Peyer's patch (tissue), 4 donors: ENCODE results near the gene ZNF286A. TPM values are rescaled to one million over a fixed set of nuclear protein-coding genes. Genes with fewer than 3 reads are reported as not detected.
"Not testable (repeated sequence)": the region's sequence is repeated elsewhere in the genome, so short reads cannot be mapped to it uniquely, and the experiment has no call there.

Source experiments
- DNase-seq, 3 donors: peaks; one replicate each; pipeline ENCODE4 v3.0.0-alpha.2; 2017 to 2019
- H3K27ac ChIP-seq, 4 donors: fragments of 200-600 bp; sonication (generic); one replicate each; pipeline ENCODE4 v1.5.1; 2016 to 2019
- H3K27me3 ChIP-seq, 2 donors: fragments of 200-600 bp; sonication (generic); one replicate each; pipeline ENCODE4 v1.5.1; 2019
- H3K36me3 ChIP-seq, 3 donors: fragments of 200-600 bp; sonication (generic); one replicate each; pipeline ENCODE4 v1.5.1; 2016 to 2019
- H3K4me1 ChIP-seq, 4 donors: fragments of 200-600 bp; sonication (generic); one replicate each; pipeline ENCODE4 v1.5.1; 2016 to 2019
- H3K4me3 ChIP-seq, 4 donors: fragments of 200-600 bp; sonication (generic); 1 replicate in 3 of 4; 2 replicates in 1 of 4; pipeline ENCODE4 v1.5.1; 2016 to 2019; ENCODE audit warnings: mild to moderate bottlenecking in 1 of 4
- H3K9me3 ChIP-seq, 4 donors: fragments of 200-600 bp; sonication (generic); one replicate each; pipeline ENCODE4 v1.5.1; 2016 to 2019; ENCODE audit warnings: mild to moderate bottlenecking in 1 of 4
- POLR2A ChIP-seq, 2 donors: fragments of 450-650 bp; IDR thresholded peaks; one replicate each; pipeline ENCODE4 v1.5.1; 2017; ENCODE audit warnings: antibody characterized with exemption in 2 of 2, mild to moderate bottlenecking in 2 of 2, moderate library complexity in 2 of 2
- total RNA-seq, 4 donors: library from RNA; depleted of rRNA; stranded (reverse); fragments of >200 nt; gene quantifications; one replicate each; pipeline ENCODE4 v1.1.0, GENCODE V29; 2016
- TF ChIP-seq, protein P1 (sequence below), 6 experiments: fragments of 450-650 bp in 4 of 6; fragments of 200-600 bp in 2 of 6; sonication (generic) in 1 of 6; IDR thresholded peaks; one replicate each; pipeline ENCODE4 v1.5.1; 2017 to 2019; ENCODE audit warnings: antibody characterized with exemption in 6 of 6, mild to moderate bottlenecking in 3 of 6, moderate library complexity in 1 of 6

Gene ZNF286A
- total RNA-seq, 4 donors from 2014 or later: 4.6 to 34.7 (median 7.8) TPM

DNA sequence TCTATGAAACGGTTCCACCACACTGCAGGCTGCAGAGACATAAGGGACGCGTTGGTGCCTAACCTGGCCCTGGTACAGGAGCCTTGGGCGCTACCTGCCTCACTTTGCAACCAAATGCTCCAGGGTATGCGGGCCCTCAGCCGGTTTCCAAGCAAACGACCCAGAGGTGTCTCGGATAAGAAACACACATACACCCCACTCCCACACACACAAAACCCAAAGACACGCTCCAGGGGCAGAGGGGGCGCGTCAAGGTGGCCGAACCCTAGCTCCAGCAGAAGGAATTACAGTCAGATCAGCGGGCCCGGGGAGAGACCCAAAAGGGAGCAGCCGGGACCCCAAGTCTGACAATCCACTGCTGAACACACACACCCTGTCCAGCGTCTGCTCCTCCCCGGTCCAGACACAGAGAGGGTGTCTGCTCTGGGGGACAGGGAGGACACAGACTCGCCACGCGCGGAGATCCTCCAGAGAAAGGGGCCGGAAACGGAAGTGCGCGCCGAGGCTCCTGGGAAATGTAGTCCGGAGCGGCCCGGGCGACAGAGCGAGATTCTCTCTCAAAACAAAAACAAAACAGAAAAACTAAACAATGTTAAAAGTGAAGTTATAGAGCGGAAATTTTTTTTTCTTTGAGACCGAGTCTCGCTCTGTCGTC lies 15.6 kb upstream of the ZNF286A start, which contains the start of gene TRIM16:
Gene TRIM16, minus strand, starts transcription at position 488 of the 655 bp plus-strand sequence. CDS start 32,702 bp downstream, outside the sequence.
- not testable (repeated sequence) for H3K36me3 ChIP-seq, H3K4me1 ChIP-seq, H3K9me3 ChIP-seq, H3K27me3 ChIP-seq
- Histone ChIP-seq H3K27ac (peak within 1 kb of the TSS in 3 of 4 donors; percentile 1 to 46 (median 44)), H3K4me3 (peak within 1 kb of the TSS; percentile 48 to 75 (median 52))
- TF ChIP-seq POLR2A (IDR thresholded peaks at IDR 0.05): peak in 1 of 2 donors; percentile 24
- TF ChIP-seq, protein P1, sequence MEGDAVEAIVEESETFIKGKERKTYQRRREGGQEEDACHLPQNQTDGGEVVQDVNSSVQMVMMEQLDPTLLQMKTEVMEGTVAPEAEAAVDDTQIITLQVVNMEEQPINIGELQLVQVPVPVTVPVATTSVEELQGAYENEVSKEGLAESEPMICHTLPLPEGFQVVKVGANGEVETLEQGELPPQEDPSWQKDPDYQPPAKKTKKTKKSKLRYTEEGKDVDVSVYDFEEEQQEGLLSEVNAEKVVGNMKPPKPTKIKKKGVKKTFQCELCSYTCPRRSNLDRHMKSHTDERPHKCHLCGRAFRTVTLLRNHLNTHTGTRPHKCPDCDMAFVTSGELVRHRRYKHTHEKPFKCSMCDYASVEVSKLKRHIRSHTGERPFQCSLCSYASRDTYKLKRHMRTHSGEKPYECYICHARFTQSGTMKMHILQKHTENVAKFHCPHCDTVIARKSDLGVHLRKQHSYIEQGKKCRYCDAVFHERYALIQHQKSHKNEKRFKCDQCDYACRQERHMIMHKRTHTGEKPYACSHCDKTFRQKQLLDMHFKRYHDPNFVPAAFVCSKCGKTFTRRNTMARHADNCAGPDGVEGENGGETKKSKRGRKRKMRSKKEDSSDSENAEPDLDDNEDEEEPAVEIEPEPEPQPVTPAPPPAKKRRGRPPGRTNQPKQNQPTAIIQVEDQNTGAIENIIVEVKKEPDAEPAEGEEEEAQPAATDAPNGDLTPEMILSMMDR (IDR thresholded peaks at IDR 0.05): peak in 1 of 6 experiments; percentile 38
- DNase-seq: peak; percentile 78 to 92 (median 86)

DNA sequence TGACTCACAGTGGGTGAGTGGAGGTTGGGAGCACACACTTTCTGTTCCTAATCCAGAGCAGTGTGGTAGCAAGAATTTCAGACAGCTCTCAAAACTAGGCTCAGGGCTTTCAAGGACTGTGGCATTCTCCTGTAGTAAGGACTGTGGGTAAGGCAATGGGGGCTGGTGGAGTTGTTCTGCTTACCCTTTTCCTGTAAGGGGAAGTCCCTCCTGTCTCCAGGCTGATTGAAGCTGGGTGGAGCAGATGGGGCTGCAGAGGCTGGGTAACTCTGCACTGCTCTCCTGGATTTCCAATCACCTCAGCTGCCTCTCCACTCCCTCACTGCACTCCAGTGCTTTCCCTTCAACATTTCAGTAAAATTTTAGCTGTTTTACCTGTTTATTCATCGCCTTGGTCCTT lies 12.1 kb upstream of the ZNF286A start:
- H3K36me3 ChIP-seq, DNase-seq, H3K27me3 ChIP-seq: not testable (repeated sequence)

DNA sequence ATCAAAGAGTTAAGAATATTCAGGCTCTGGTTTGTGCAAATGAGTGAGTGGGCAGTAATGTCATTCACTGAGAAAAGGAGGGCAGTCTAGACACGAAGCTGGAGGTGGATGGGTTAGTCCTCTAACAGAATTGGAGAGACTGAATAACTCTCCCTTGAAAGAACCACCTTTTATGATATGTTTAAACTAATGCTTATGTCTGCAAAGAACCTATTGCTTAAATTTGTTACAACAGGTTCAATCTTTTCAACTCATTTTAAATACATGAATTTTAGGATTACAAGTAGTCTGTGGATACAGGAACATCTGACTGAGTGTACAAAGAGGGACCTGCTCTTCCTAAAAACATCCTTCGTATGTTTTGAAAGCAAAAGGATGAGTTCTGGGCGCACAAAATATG lies 585 bp upstream of the ZNF286A start:
- not testable (repeated sequence) for H3K4me1 ChIP-seq, H3K36me3 ChIP-seq, H3K9me3 ChIP-seq, DNase-seq, H3K27me3 ChIP-seq
- peak overlapping the region; percentile 46 to 71 (median 63) for H3K4me3 ChIP-seq
- peak overlapping the region; percentile 48 to 71 (median 56) for H3K27ac ChIP-seq

More for the DNA sequence above, 12.1 kb upstream of the ZNF286A start:
- not testable (repeated sequence) for H3K4me3 ChIP-seq, H3K27ac ChIP-seq, H3K9me3 ChIP-seq, H3K4me1 ChIP-seq

DNA sequence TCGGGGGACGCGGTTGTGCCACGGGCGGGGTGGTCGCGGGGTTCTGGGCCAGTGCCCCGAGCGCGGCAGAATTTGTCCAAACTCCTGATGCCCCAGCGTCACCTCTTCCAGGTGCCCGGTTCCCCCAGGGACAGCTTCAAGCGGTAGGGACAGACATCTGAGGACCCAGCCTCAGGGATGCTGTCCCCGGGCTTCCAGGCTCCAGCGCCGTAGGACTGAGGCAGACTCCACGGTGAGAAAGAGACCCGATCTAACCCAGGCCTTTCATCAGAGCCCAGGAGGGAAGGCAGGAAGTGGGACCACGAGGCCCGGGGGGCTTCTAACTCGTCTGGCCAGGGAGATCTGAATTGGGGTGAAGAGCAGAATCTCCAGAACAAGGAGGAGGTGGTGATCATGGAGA lies 385 bp downstream of the ZNF286A start:
- not testable (repeated sequence) for DNase-seq, H3K4me1 ChIP-seq, H3K36me3 ChIP-seq, H3K9me3 ChIP-seq, H3K27me3 ChIP-seq
- H3K27ac ChIP-seq: peak overlapping the region; percentile 48 to 71 (median 56)
- peak overlapping the region; percentile 46 to 71 (median 63) for H3K4me3 ChIP-seq

DNA sequence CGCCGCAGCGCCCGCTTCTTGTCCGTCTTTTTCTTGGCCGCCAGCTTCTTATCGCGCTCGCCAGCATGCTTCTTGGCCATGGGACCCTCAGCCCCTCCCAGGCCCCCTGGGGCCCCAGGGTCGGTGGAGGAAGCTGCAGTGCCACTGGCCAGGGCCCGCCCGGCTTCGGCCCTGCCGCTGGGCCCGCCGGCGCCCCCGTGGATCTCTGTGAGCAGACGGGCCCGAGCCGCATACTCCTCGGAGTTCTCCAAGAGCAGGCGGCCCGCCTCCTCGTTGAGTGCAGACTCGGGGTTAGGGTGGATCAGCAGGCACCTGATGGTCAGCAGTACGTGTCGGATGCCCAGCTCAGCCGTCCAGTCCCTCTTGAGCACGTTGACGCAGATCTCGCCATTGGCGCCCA lies 4.7 kb downstream of the ZNF286A start:
- H3K36me3 ChIP-seq: peaks cover 0 to 37% (median 0%) of the 10 kb centered on the region in 3 donors
- H3K9me3 ChIP-seq: not testable (repeated sequence)

DNA sequence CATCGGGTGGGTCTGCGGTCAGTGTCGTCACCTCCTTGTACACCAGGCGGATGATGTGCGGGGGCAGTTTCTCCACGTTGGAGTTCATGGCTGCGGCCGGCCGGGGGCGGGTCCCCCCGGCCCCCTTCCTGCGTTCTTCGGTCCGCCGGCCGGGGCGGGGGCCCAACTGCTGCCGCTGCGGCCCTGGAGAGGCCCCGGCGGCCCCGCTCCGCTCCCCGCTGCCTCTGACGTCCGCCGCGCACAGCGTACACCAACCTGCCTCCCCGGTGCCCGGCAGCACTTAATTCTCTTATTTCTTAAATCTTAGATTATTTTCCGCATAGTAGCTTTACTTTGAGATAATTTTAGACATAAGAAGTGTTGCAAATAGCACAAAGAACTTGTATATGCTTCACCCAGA lies 5.3 kb downstream of the ZNF286A start:
- H3K4me3 ChIP-seq, H3K27me3 ChIP-seq, H3K9me3 ChIP-seq, H3K4me1 ChIP-seq, DNase-seq, H3K27ac ChIP-seq: not testable (repeated sequence)
- peaks cover 0 to 37% (median 0%) of the 10 kb centered on the region in 3 donors for H3K36me3 ChIP-seq

More for the DNA sequence above, 4.7 kb downstream of the ZNF286A start:
- not testable (repeated sequence) for DNase-seq, H3K27ac ChIP-seq, H3K4me1 ChIP-seq, H3K27me3 ChIP-seq, H3K4me3 ChIP-seq

DNA sequence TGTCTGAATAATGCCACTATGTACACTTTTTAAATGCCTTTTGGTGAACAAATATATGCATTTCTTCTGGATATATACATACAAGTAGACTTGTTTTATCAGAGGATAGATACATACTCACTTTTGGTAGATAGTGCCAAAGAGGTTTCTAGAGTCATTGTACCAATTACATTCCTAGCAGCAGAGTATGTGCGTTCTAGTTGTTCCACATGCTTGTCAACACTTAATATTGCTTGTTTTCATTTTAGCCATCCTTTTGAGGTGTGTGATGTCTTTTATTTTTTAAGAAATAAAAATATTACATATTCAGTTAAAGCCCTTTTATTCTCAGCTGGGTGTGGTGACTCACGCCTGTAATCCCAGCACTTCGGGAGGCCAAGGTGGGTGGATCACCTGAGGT lies 9.3 kb downstream of the ZNF286A start:
- peaks cover 0 to 39% (median 0%) of the 10 kb centered on the region in 3 donors for H3K36me3 ChIP-seq
- H3K9me3 ChIP-seq: peaks cover 0 to 11% (median 0%) of the 10 kb centered on the region in 4 donors
- DNase-seq, H3K27ac ChIP-seq, H3K27me3 ChIP-seq, H3K4me3 ChIP-seq, H3K4me1 ChIP-seq: not testable (repeated sequence)

DNA sequence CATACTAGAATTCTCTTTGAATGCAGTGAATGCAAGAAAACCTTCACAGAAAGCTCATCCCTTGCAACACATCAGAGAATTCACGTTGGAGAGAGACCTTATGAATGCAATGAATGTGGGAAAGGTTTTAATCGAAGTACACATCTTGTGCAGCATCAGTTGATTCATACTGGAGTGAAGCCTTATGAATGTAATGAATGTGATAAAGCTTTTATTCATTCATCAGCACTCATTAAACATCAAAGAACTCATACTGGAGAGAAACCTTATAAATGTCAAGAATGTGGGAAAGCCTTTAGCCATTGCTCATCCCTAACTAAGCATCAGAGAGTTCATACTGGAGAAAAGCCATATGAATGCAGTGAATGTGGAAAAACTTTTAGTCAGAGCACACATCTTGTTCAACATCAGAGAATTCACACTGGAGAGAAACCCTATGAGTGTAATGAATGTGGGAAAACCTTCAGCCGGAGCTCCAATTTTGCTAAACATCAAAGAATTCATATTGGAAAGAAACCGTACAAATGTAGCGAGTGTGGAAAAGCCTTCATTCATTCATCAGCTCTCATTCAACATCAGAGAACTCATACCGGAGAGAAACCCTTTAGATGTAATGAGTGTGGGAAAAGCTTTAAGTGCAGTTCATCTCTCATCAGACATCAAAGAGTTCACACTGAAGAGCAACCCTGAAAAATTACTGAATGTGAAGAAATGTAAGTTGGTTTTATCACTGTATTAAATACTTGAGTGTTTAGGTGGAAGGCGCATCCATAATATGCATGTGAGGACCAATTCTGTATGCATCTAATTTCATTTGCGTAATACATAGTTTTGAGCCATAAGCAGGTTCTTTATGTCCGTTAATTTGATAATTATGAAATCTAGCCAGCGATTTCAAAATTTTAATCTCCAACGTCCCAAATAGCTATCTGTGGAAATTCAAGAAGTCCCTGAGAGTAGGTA lies 17.3 kb downstream of the ZNF286A start:
- not testable (repeated sequence) for H3K27me3 ChIP-seq, H3K27ac ChIP-seq, H3K4me3 ChIP-seq, DNase-seq, H3K4me1 ChIP-seq
- H3K36me3 ChIP-seq: peaks cover 0 to 13% (median 0%) of the 10 kb centered on the region in 3 donors
- H3K9me3 ChIP-seq: peaks cover 0 to 32% (median 6%) of the 10 kb centered on the region in 4 donors

DNA sequence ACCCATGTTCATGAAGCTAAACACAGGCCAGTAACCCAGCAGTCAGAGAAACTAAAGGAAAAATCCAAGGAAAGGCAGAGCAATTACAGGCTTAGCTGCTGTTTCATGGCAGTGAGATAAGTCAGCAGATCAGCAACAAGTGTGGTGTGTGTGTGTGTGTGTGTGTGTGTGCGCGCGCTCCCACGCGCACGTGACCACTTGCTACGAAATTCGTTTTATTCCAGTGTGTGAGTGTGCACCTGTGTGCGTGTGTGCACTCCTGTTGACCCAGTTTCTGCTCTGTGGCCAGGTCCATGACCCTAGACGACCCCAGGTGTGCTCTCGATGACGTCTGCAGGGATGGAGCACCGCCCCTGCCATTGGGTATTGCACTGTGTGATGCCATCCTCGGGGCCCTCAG lies 31.0 kb downstream of the ZNF286A start:
- H3K36me3 ChIP-seq, DNase-seq, H3K9me3 ChIP-seq, H3K4me3 ChIP-seq, H3K27me3 ChIP-seq, H3K27ac ChIP-seq, H3K4me1 ChIP-seq: not testable (repeated sequence)

DNA sequence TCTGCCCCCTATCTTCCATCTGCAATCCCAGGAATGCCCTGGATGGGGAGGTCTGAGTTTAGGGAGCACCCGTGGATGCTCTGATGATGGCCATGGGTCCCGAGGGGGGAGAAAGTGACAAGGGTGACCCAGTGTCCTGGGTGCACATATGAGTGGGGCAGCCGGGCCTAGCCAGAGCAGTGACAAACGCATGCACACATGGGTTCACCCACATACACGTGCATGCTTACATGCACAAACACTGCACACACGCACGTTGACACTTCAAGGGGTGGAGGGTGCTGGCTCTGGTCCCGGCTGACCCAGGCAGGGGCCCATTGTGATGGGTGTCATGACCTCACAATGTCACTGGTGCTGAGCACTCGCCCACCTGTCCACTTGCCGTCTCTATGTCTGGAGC lies 32.3 kb downstream of the ZNF286A start, which contains the start of gene TBC1D26:
Gene TBC1D26, plus strand, starts transcription at position 384 of the 400 bp plus-strand sequence. CDS start 3,066 bp downstream, outside the sequence.
- H3K27ac ChIP-seq, DNase-seq, H3K9me3 ChIP-seq, H3K36me3 ChIP-seq, H3K27me3 ChIP-seq, H3K4me3 ChIP-seq, H3K4me1 ChIP-seq: not testable (repeated sequence)

DNA sequence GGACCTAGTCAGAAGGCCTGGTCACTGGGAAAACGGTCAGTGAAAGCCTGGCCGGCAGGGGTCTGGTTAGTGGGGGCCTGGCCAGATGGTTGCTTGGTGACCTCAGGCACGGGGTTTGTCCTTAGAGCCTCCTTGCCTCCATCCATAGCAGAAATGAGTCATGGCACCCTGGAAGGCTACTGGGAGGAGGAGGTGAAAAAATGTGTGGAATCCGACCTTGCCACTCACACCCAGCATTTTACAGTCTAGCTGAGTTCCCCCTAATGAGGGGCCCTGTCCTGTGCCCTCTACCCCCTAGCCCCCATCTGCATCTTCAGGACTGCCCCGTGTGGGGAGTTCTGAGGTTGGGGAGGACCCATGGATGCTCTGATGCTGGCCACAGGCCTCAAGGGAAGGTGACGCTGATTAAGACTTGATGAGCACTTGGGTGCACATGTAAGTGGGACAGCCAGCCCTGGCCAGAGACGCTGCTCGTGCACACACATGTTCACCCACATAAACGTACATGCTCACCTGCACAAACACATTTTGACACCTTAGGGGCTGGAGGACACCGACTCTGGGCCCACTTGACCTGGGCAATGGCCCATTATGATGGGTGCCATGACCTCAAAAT lies 33.7 kb downstream of the ZNF286A start:
- H3K27me3 ChIP-seq, H3K4me3 ChIP-seq, H3K27ac ChIP-seq, H3K36me3 ChIP-seq, H3K9me3 ChIP-seq, H3K4me1 ChIP-seq, DNase-seq: not testable (repeated sequence)

DNA sequence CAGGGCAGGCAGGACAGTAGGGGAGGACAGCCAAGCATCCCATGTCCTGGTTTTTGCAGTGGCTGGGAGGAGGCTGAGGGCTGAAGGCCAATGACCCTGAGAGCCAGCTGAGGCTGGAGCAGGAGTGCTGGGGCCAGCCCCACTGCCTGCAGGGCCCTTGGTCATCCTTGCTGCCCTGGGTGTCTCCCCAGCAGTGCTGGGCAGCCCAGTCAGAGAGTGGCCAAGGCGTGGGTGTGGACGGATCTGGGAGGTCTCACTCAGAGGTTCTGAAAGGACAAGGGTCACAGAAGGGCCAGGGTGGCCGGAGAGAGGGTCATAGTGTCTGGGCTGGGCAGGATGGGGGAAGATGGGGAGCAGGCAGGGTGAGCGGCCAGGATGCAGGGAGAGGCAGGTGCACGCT lies 37.0 kb downstream of the ZNF286A start:
- not testable (repeated sequence) for DNase-seq, H3K9me3 ChIP-seq, H3K4me1 ChIP-seq, H3K36me3 ChIP-seq, H3K27ac ChIP-seq, H3K27me3 ChIP-seq, H3K4me3 ChIP-seq
